Peyer's patch (tissue), 4 donors: ENCODE data around the gene BRF1. TPM values are rescaled to one million over a fixed set of nuclear protein-coding genes. Genes with fewer than 3 reads are reported as not detected.
A peak's percentile ranks its signal among the peaks of the same experiment; 100 is the strongest.

Experiments
- DNase-seq, 3 donors: peaks; one replicate each; pipeline ENCODE4 v3.0.0-alpha.2; 2017 to 2019
- H3K27ac ChIP-seq, 4 donors: fragments of 200-600 bp; sonication (generic); one replicate each; pipeline ENCODE4 v1.5.1; 2016 to 2019
- H3K27me3 ChIP-seq, 2 donors: fragments of 200-600 bp; sonication (generic); one replicate each; pipeline ENCODE4 v1.5.1; 2019
- H3K36me3 ChIP-seq, 3 donors: fragments of 200-600 bp; sonication (generic); one replicate each; pipeline ENCODE4 v1.5.1; 2016 to 2019
- H3K4me1 ChIP-seq, 4 donors: fragments of 200-600 bp; sonication (generic); one replicate each; pipeline ENCODE4 v1.5.1; 2016 to 2019
- H3K4me3 ChIP-seq, 4 donors: fragments of 200-600 bp; sonication (generic); 1 replicate in 3 of 4; 2 replicates in 1 of 4; pipeline ENCODE4 v1.5.1; 2016 to 2019; ENCODE audit warnings: mild to moderate bottlenecking in 1 of 4
- H3K9me3 ChIP-seq, 4 donors: fragments of 200-600 bp; sonication (generic); one replicate each; pipeline ENCODE4 v1.5.1; 2016 to 2019; ENCODE audit warnings: mild to moderate bottlenecking in 1 of 4
- CTCF ChIP-seq, 6 experiments: fragments of 450-650 bp in 4 of 6; fragments of 200-600 bp in 2 of 6; sonication (generic) in 1 of 6; IDR thresholded peaks; one replicate each; pipeline ENCODE4 v1.5.1; 2017 to 2019; ENCODE audit warnings: antibody characterized with exemption in 6 of 6, mild to moderate bottlenecking in 3 of 6, moderate library complexity in 1 of 6
- POLR2A ChIP-seq, 2 donors: fragments of 450-650 bp; IDR thresholded peaks; one replicate each; pipeline ENCODE4 v1.5.1; 2017; ENCODE audit warnings: antibody characterized with exemption in 2 of 2, mild to moderate bottlenecking in 2 of 2, moderate library complexity in 2 of 2
- total RNA-seq, 4 donors: library from RNA; depleted of rRNA; stranded (reverse); fragments of >200 nt; gene quantifications; one replicate each; pipeline ENCODE4 v1.1.0, GENCODE V29; 2016

Gene BRF1
- total RNA-seq, 4 donors from 2014 or later, result 40.8 to 112 (median 90.3) TPM

DNA sequence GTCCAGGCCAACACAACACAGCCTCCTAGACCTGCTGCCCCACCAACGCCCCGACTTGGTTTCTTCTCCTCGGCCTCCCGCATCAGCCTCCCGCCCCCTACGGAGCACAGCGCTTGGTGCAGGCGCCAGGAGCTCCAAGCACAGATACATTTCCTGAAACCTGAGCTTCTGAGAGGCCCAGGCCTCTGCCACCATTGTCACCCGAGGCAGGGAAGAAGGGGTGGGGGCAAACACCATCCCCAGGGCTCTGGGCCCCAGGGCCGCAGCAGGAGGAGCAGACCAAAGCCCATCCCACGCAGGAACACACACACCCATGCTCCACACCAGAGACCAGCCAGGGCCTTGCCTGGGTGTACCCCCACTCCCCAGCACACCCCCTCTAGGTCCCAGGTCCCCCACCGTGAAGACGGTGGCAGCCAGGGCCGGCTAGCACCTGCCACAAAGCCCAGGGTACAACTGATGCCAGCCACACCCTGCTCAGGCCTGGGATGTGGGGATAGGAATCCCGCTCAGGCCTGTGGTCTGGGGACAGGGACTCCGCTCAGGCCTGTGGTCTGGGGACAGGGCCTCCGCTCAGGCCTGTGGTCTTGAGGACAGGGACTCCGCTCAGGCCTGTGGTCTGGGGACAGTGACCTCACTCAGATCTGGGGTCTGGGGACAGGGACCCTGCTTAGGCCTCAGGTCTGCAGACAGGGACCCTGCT is 137.6 kb downstream of the BRF1 start:
- H3K27me3 ChIP-seq, result no peaks in the 10 kb centered on the region
- no peak for DNase-seq
- no peak for TF ChIP-seq POLR2A (IDR thresholded peaks at IDR 0.05)
- no peak for TF ChIP-seq CTCF (IDR thresholded peaks at IDR 0.05)
- H3K36me3 ChIP-seq, result no peaks in the 10 kb centered on the region
- no peaks in the 10 kb centered on the region for H3K9me3 ChIP-seq
- H3K27ac ChIP-seq, result no peak overlapping the region
- peaks cover 0 to 17% (median 6%) of the 10 kb centered on the region in 4 donors for H3K4me1 ChIP-seq
- no peak overlapping the region for H3K4me3 ChIP-seq

DNA sequence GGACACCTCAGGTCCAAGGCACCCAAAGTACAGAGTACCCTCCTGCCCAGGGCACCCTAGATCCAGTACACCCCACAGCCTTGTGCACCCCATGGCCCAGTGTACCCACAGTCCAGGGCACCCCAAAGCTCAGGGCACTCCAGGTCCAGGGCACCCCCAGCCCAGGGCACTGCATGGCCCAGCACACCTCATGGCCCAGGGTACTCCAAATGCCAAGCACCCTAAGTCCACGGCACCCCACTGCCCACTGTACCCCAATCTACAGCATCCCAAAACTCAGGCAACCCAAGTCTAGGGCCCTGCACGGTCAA is 138.2 kb downstream of the BRF1 start:
- Histone ChIP-seq H3K9me3 (no peaks in the 10 kb centered on the region), H3K27ac (no peak overlapping the region), H3K4me3 (no peak overlapping the region), H3K4me1 (peaks cover 0 to 14% (median 4%) of the 10 kb centered on the region in 4 donors), H3K27me3 (no peaks in the 10 kb centered on the region), H3K36me3 (no peaks in the 10 kb centered on the region)
- TF ChIP-seq POLR2A (IDR thresholded peaks at IDR 0.05), result no peak
- no peak for DNase-seq

DNA sequence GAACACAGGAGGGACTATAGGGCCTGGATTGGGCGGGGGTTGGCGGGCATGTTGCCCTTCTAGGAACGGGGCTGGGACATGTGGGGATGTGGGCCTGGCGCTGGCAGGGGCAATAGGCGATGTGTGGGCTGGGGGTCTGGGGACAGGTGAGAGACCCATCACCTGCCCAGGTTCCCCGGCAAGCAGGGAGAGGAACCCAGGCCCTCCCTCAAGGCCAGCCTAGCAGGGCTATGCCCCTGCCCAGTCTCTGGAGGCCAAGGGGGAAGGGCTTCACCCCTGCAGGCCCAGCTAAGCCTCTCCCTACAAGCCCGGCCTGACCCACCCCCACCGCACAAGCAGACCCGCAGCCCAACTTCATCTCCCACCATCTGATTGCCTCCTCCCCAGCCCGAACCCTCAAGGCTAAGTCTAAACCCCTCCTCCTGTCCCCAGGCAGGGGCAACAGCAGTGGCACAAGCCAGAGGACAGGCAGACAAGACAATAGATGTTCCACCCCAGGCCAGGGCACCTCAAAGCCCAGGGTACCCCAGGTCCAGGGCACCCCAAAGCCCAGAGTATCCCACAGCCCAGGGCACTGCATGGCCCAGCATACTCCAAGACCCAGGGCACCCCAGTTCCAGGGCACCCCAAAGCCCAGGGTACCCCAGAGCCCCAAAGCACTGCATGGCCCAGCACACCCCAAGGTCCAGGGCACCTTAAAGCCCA is 138.7 kb downstream of the BRF1 start:
- peaks cover 0 to 12% (median 2%) of the 10 kb centered on the region in 4 donors for H3K4me1 ChIP-seq
- H3K36me3 ChIP-seq, result no peaks in the 10 kb centered on the region
- H3K4me3 ChIP-seq, result no peak overlapping the region
- peak in 1 of 3 donors; percentile 67 for DNase-seq
- no peaks in the 10 kb centered on the region for H3K9me3 ChIP-seq
- no peaks in the 10 kb centered on the region for H3K27me3 ChIP-seq
- no peak for TF ChIP-seq CTCF (IDR thresholded peaks at IDR 0.05)
- no peak for TF ChIP-seq POLR2A (IDR thresholded peaks at IDR 0.05)
- H3K27ac ChIP-seq, result no peak overlapping the region

DNA sequence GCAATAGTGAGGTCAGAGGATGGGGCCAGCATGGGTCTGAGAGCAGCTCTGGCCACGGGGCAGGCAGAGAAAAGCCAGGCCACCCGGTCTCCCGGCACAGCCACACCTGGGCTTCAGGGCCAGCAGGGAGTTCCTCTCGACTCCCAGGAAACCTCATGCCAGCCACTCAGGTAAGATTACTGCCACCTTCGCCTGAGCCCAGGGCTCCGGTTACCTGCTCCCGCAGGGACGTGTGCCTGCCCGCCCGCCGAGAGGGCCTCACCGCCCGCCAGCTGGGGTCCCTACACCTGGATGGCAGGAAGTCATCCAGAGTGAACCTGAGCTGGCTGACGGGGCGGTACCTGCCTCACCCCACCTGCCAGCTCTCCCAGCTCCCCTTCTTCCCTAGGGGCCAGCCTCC is 139.5 kb downstream of the BRF1 start:
- peaks cover 0 to 14% (median 0%) of the 10 kb centered on the region in 4 donors for H3K4me1 ChIP-seq
- H3K9me3 ChIP-seq, result no peaks in the 10 kb centered on the region
- DNase-seq, result no peak
- no peak for TF ChIP-seq POLR2A (IDR thresholded peaks at IDR 0.05)
- TF ChIP-seq CTCF (IDR thresholded peaks at IDR 0.05), result no peak
- H3K4me3 ChIP-seq, result no peak overlapping the region
- no peaks in the 10 kb centered on the region for H3K27me3 ChIP-seq
- no peak overlapping the region for H3K27ac ChIP-seq
- H3K36me3 ChIP-seq, result no peaks in the 10 kb centered on the region

DNA sequence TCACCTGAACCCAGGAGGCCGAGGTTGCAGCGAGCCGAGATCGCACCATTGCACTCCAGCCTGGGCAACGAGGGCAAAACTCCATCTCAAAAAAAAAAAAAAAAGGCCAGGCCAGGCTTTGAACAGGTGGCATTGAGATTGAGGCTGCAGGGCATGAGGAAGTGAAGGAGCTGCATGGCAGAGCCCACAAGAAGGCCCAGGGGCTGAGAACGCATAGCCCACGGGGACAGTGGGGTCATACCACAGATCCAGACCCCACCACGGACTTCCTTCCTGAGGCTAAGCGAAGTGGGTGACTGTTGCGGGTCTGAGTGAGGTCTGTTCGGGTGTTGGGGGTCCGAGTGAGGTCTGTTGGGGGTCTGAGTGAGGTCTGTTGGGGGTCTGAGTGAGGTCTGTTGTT is 140.0 kb downstream of the BRF1 start:
- H3K27ac ChIP-seq, result no peak overlapping the region
- H3K4me3 ChIP-seq, result no peak overlapping the region
- H3K9me3 ChIP-seq, result no peaks in the 10 kb centered on the region
- no peaks in the 10 kb centered on the region for H3K27me3 ChIP-seq
- H3K4me1 ChIP-seq, result peaks cover 0 to 17% (median 0%) of the 10 kb centered on the region in 4 donors
- TF ChIP-seq POLR2A (IDR thresholded peaks at IDR 0.05) (no peak), CTCF (IDR thresholded peaks at IDR 0.05) (no peak)
- no peak for DNase-seq
- no peaks in the 10 kb centered on the region for H3K36me3 ChIP-seq

DNA sequence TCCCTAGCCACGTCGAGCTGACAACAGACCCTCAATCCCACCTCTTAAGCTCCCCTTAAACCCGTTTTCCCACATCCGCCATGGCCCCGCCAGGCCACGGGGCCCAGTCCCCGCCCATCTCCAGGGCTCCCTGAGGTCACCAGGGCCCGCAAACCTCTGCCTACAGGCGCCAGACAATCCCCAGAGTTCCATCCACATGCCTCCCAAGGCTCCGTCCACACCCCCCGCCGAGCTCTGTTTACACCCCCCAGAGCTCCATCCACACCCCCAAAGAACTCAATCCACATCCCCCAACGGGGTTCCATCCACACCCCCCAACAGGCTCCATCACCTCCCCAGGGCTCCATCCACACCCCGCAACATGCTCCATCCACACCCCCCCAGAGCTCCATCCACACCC is 141.5 kb downstream of the BRF1 start:
- H3K27me3 ChIP-seq, result no peaks in the 10 kb centered on the region
- no peak for DNase-seq
- TF ChIP-seq POLR2A (IDR thresholded peaks at IDR 0.05) (no peak), CTCF (IDR thresholded peaks at IDR 0.05) (no peak)
- H3K4me1 ChIP-seq, result peaks cover 0 to 16% (median 0%) of the 10 kb centered on the region in 4 donors
- H3K9me3 ChIP-seq, result no peaks in the 10 kb centered on the region
- no peak overlapping the region for H3K4me3 ChIP-seq
- no peak overlapping the region for H3K27ac ChIP-seq
- H3K36me3 ChIP-seq, result no peaks in the 10 kb centered on the region
